ENCODE results near the gene PSME3. TPM values are rescaled to one million over a fixed set of nuclear protein-coding genes. Genes with fewer than 3 reads are reported as not detected.
A peak's percentile ranks its signal among the peaks of the same experiment; 100 is the strongest.

PSME3 gene
- total and polyA plus RNA-seq, 2 of the 13 experiments (the other 11 are each of a cell fraction or from before 2014, with no cell fraction given): 66.3 to 135 TPM

DNA sequence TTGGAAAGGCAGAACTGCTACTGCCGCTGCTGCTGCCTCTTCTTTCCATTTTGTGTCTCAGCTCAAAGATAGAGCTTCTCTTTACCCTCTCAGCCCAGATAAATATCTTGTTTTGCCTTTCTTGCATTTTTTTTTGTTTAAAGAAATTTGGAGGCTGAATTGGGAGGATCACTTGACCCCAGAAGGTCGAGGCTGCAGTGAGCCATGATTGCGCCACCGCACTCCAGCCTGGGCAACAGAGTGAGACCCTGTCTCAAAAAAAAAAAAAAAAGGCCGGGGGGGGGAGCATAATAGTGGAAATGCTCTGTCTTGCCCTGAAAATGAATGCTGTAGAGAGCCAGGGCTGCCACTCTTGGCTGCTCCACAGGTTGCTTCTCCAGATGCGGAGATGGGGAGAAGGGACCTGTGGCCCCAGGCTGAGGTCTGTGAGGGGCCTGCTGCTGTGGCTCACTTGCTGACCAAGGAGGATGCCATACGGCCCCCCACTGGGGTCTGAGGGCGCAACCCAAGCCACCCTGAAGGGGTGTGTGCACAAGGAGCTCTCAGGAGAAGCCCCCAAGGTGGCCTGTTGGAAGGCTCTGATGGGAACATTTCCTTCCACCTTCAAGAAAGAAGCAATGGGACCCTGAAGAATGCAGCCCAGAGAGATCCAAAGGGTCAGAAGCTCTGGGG is 45.9 kb downstream of the PSME3 start (continued):
- TF ChIP-seq, protein P1, sequence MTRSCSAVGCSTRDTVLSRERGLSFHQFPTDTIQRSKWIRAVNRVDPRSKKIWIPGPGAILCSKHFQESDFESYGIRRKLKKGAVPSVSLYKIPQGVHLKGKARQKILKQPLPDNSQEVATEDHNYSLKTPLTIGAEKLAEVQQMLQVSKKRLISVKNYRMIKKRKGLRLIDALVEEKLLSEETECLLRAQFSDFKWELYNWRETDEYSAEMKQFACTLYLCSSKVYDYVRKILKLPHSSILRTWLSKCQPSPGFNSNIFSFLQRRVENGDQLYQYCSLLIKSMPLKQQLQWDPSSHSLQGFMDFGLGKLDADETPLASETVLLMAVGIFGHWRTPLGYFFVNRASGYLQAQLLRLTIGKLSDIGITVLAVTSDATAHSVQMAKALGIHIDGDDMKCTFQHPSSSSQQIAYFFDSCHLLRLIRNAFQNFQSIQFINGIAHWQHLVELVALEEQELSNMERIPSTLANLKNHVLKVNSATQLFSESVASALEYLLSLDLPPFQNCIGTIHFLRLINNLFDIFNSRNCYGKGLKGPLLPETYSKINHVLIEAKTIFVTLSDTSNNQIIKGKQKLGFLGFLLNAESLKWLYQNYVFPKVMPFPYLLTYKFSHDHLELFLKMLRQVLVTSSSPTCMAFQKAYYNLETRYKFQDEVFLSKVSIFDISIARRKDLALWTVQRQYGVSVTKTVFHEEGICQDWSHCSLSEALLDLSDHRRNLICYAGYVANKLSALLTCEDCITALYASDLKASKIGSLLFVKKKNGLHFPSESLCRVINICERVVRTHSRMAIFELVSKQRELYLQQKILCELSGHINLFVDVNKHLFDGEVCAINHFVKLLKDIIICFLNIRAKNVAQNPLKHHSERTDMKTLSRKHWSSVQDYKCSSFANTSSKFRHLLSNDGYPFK (CRISPR knock-in tag; IDR thresholded peaks at IDR 0.05; ENCODE audit: borderline replicate concordance): no peak
- TF ChIP-seq HNF4G (IDR thresholded peaks at IDR 0.05; ENCODE audit: borderline replicate concordance, low read depth, low read length) (no peak), HNF4G (CRISPR knock-in tag; IDR thresholded peaks at IDR 0.05; ENCODE audit: borderline replicate concordance, low read depth) (no peak), ZNF234 (CRISPR knock-in tag; conservative IDR thresholded peaks at IDR 0.05) (no peak), CAMTA2 (CRISPR knock-in tag; IDR thresholded peaks at IDR 0.05; ENCODE audit: borderline replicate concordance) (no peak), PITX1 (CRISPR knock-in tag; IDR thresholded peaks at IDR 0.05) (no peak), ZNF550 (CRISPR knock-in tag; IDR thresholded peaks at IDR 0.05; ENCODE audit: borderline replicate concordance) (no peak), SIX4 (CRISPR knock-in tag; IDR thresholded peaks at IDR 0.05) (no peak), YEATS4 (CRISPR knock-in tag; IDR thresholded peaks at IDR 0.05; ENCODE audit: borderline replicate concordance) (no peak), ZNF563 (CRISPR knock-in tag; IDR thresholded peaks at IDR 0.05) (no peak), ZNF770 (CRISPR knock-in tag; IDR thresholded peaks at IDR 0.05) (peak; percentile 96), GRHL1 (CRISPR knock-in tag; conservative IDR thresholded peaks at IDR 0.05) (no peak), GZF1 (CRISPR knock-in tag; IDR thresholded peaks at IDR 0.05) (no peak), ELK4 (CRISPR knock-in tag; IDR thresholded peaks at IDR 0.05; ENCODE audit: borderline replicate concordance) (no peak), GFI1 (CRISPR knock-in tag; IDR thresholded peaks at IDR 0.05; ENCODE audit: borderline replicate concordance) (no peak), ZNF121 (CRISPR knock-in tag; IDR thresholded peaks at IDR 0.05) (peak; percentile 95)
- TF ChIP-seq, protein P2, sequence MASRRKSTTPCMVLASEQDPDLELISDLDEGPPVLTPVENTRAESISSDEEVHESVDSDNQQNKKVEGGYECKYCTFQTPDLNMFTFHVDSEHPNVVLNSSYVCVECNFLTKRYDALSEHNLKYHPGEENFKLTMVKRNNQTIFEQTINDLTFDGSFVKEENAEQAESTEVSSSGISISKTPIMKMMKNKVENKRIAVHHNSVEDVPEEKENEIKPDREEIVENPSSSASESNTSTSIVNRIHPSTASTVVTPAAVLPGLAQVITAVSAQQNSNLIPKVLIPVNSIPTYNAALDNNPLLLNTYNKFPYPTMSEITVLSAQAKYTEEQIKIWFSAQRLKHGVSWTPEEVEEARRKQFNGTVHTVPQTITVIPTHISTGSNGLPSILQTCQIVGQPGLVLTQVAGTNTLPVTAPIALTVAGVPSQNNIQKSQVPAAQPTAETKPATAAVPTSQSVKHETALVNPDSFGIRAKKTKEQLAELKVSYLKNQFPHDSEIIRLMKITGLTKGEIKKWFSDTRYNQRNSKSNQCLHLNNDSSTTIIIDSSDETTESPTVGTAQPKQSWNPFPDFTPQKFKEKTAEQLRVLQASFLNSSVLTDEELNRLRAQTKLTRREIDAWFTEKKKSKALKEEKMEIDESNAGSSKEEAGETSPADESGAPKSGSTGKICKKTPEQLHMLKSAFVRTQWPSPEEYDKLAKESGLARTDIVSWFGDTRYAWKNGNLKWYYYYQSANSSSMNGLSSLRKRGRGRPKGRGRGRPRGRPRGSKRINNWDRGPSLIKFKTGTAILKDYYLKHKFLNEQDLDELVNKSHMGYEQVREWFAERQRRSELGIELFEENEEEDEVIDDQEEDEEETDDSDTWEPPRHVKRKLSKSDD (CRISPR knock-in tag; IDR thresholded peaks at IDR 0.05; ENCODE audit: low read depth): no peak

All from HepG2 (cell line).